DMS53 (cell line): Measurements from ENCODE around the gene CACNB3.
A peak's percentile ranks its signal among the peaks of the same experiment; 100 is the strongest.
"Not testable (repeated sequence)": the region's sequence is repeated elsewhere in the genome, so short reads cannot be mapped to it uniquely, and the experiment has no call there.

Experiments
- DNase-seq: peaks from one replicate; lab custom pipeline; 2025; lab: John Stamatoyannopoulos, UW

The CACNB3 gene

DNA sequence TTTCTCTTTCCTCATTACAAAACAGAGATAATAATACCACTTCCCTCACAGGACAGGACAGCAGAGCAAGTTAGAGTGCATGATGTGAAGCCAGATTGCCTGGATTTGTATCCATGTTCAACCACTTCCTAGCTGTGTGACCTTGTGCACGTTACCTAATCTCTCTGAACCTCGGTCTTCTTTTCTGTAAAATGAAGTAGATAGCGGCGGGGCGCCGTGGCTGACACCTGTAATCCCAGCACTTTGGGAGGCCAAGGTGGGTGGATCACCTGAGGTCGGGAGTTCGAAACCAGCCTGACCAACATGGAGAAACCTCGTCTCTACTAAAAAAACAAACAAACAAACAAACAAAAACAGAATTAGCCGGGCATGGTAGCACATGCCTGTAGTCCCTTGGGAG is 36.6 kb downstream of the CACNB3 start:
- DNase-seq, result not testable (repeated sequence)

DNA sequence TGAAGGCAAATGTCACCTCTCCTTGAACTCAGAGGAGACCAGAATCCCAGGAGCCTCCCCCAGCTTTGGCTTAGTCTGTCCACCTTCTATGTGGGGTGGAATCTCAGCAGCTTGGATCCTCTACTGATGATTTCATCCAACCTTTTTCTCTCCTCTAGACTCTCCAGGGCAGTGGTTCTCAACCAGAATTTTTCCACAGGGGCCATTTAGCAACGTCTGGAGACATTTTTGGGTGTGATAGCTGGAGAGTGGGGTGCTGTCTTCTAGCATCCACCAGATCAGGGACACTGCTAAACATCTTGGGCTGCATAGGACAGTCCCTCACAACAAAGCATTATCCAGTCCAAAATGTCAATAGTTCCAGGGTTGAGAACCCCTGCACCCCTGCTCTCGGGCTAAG is 38.1 kb downstream of the CACNB3 start:
- no peak for DNase-seq

DNA sequence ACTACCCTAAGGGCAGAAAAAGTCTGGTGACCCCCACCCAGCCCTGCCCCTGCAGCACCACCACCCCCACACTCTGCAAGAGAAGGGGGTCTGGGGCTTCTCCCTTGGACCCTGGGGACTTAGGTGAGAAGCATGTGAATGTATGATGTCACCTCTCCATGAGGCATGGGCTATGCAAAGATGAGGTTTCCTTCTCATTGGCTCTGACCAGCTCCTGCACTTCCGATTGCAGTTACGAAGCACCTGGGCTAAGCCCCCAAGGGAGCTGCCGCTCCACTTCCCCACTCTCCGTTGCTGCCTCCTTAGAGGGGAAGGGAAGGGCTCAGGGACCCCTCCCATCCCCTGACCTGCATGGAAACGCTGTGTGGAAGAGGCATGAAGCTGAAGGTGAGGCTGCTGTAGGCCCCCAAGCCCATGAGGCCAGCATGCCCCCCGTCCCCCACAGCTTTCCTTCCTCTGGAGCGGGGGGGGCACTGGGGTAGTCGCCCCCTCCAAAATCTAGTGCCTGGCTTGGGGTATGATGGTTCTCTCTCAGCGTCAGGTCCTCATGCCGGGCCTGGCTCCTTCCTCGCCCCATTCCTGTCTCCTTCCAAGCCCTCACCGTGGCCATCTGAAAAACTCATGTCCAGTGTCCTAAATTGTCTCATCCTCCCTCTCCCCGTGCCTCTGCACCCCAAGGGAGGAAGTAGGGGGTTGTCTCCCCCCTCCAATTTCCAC is 39.1 kb downstream of the CACNB3 start:
- no peak for DNase-seq

DNA sequence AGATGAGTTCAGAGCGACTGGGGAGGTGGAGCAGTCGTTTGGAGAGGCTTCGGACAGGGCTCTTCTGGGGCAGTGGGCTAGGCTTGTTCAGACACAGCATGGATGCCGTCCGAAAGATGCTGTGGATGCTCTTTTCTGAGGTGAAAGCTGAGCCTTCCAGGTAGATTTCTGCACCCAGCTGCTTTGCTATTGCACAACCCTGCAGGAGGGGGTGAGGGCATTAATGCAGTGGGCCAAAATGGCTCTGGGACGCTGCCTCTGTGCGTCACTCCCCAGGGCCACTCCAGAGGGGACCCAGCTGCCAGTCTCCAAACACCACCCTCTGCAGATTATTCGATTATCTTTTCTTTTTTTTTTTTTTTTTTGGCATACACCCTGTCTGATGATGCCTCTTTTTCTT is 39.7 kb downstream of the CACNB3 start:
- no peak for DNase-seq

DNA sequence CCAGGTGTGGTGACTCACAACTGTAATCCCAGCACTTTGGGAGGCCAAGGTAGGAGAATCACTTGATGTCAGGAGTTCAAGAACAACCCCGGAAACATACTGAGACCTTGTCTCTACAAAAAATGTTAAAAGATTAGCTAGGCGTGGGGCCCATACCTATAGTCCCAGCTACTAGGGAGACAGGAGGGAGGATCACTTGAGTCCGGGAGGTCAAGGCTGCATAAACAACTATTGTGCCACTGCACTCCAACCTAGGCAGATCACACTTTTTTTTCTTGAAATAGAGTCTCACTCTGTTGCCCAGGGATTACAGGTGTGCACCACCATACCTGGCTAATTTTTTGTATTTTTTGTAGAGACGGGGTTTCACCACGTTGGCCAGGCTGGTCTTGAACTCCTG is 41.3 kb downstream of the CACNB3 start:
- no peak for DNase-seq

DNA sequence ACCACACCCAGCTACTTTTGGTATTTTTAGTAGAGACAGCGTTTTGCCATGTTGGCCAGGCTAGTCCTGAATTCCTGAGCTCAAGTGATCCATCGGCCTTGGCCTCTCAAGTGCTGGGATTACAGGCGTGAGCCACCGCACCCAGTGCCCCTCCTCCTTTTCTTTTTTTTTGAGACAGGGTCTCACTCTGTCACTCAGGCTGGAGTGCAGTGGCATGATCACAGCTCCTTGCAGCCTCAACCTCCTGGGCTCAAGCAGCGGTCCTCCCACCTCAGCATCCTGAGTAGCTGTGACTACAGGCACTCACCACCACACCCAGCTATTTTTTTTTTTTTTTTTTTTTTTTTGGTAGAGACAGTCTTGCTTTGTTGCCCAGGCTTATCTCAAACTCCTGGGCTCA is 41.9 kb downstream of the CACNB3 start:
- not testable (repeated sequence) for DNase-seq

DNA sequence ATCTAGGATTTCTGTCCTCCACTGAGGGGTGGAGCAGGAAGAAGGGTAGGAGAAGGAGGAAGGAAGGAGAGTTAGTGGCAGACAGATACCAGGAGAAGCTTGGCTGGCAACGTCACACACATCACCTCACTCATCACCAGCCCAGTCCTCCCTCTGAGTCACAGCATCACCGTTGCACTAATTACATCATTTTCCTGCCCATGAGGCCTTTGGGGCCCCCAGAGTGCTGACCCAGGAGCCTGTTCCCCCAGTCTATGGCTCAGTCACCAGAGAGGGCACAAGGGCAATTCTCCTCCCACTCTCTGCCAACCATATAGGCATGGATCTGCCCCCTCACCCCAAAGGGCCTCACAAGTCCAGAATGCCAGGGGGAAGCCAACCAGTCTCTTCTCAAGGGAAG is 42.8 kb downstream of the CACNB3 start:
- DNase-seq, result no peak

DNA sequence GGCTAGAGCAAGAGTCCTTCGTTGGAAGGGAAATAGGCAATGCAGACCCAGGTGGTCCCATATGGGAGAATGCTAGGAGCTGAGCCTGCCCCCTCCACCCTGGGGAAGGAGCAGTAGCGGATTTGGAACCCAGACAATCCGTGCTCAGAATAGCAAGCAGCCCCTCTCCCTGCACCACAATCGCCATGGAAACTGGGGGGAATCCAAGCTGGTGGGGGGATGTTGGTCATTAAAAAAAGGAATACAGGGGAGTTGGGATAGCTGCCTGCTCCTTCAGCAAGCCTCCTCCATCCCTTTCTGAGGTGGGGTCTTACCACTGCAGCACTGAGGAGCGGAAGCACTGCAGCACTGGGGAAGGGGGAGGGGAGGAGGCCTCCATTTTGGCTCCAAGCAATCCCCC is 44.5 kb downstream of the CACNB3 start:
- DNase-seq, result no peak

DNA sequence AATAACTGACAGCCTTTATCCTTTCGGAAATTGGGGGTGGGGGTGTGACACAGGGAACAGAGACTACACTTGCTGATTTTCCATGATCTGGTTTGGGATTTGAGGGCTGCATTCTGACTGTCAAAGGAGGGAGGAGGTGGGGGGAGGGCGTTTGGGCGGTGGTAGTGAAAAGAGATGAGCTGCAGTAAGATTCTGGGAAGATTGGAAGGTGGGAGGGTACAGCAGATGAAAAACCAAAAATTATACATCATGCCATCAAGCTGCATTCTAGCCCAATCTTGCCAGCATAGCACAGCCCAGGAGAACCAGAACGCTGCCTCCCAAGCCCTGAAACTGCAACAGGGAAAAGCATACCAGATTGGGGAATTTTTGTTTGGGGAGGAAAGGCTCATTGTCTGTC is 45.0 kb downstream of the CACNB3 start:
- no peak for DNase-seq

DNA sequence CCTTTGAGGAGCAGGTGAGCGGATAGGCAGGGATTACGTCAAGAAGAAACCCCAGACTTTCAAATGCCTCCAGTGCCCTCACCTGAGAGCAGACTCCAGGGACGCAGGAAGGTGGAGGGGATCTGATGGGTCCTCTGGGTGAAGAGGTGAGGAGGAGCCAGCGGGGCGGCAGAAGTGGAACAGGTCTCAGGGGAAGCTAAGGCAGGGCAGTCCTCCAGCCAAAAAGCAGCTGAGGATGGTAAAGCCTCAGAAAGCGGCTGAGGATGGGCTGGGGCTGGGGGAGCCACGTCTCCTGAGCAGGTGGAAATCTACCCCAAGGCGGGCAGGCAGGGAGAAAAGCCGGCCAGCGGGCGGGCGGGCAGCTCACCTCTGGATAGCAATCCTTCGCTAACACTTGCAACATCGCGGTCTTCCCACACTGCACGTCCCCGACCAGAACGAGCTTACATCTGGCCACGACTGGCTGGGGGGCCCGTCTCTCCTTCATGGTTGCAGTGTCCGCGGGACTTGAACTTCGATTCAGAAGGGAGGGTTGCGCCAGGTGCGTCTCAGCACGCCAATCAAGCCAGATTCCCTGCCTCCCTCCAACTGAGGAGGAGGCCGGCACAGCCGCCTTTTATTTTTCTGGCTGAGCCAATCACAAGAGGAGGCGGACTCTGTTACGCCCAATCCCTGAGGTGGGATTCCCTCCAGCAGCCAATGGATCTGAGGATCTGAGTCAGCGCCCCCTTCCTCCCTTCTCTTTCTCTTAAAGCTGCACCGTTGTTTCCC is 47.2 kb downstream of the CACNB3 start, which contains the start of gene RND1:
RND1 (minus strand) TSS at position 590 of the 771 bp plus-strand sequence; CDS start at position 487, 103 bp downstream.
- DNase-seq, result peak; percentile 99

DNA sequence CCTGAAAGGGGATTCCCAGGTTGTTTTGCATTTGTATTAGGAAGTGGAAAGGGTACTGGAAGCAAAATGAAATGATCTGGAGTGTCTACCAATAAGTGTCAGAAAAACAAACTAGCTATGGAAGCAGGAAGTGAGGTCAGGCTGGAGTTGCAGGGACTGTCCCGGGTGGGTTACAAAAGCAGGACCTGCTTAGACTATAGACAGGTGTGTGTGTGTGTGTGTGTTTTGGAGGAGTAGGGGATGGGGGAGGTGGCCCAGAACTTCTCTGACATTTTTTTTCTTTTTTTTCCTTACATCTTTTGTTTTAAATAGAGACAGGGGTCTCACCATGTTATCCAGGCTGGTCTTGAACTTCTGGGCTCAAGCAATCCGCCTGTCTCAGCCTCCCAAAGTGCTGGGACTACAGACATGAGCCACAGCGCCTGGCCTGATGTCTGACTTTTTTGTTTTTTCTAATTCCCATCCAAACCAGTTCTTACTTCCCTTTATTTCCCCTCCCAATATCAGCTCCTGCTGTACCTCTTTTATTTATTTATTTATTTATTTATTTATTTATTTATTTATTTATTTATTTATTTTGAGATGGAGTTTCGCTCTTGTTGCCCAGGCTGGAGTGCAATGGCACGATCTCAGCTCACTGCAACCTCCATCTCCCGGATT is 47.9 kb downstream of the CACNB3 start:
- no peak for DNase-seq

DNA sequence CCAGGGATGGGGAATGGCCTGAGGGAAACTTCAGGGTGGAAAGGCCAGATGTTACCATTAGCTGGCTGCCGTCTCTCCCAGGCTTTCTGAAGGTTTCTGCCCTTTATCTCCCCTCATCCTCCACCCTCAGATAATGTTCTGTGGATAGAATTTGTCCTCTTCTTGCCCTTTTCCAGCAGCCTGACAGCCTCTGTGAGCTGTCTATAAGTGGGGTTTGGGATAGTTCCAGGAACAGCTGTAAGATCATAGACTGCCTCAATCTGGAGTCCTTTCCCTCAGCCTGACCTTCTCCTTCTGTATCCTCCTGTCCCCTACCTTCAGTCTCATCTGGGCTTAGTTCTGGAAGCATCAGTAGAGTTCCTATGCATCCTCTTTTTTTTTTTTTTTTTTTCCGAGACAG is 50.2 kb downstream of the CACNB3 start:
- no peak for DNase-seq

DNA sequence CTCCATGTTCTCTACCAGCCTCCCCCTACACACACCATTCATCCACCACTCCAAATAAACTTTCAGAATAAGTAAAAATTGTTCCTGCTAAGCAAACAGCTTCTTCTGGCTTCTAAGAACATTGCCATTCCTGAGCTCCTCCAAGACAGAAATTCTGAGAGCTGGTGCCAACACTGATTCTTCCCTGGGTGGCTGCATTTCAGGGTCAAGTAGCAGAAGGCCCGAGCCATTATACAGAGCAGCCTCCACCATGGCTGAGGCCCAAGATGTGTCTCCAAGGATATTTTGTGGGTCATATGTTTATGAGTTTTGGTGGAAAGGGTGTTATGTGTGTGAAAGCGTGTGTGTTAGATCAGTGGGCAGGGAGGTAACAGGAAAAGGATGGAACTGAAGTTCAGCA is 50.9 kb downstream of the CACNB3 start:
- DNase-seq, result no peak

DNA sequence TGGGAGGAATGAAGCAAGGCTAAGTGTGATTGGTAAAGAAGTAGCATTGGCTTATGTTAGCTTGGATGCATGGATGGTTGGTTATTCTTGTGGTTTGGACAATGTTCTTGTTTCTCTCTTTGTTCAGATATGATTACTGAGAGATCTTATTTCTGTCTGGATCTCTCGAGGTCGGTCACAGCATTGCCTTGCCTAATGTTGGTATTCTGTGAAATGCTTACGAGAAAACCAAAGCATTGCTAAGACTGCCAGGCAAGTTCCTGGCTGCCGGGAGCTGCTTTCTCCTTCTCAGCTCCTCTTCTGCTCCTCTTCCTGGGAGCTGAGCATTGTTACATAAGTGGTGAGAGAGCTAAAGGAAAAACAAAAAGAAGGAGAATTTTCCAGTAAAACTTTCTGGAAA is 54.8 kb downstream of the CACNB3 start:
- no peak for DNase-seq

DNA sequence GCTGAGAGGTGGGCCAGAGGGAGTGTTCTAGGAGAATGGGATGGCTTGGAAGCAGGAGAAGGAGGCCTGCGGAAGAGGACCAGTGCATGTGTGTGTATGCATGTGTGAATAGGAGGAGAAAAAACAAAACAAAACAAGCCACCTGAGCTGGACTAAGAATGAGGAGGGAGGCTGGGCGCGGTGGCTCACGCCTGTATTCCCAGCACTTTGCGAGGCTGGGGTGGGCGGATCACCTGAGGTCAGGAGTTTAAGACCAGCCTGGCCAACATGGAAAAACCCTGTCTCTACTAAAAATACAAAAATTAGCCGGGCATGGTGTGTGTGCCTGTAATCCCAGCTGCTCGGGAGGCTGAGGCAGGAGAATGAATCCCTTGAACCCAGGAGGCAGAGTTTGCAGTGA is 55.2 kb downstream of the CACNB3 start:
- not testable (repeated sequence) for DNase-seq

DNA sequence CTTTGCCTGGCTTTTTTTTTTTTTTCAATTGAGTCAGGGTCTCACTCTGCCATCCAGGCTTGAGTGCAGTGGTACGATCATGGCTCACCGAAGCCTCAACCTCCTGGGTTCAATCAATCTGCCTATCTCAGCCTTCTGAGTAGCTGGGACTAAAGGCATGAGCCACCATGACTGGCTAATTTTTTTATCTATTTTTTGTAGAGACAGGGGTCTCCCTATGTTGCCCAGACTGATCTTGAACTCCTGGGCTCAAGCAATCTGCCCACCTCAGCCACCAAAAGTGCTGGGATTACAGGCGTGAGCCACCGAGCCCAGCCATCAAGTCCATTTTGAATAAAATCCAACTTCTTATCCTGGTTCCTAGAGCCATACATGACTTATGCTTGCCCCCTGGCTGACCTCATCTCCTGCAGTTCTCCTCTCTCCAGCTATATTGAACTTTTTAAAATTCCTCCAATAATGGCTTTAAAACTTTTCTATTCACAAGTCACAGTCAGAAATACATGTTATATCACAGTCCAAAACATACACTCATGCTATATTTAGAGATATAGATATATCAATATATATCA is 57.7 kb downstream of the CACNB3 start:
- DNase-seq, result no peak
